Stomach (tissue), 9 donors: Measurements from ENCODE around the gene TBC1D4. TPM values are rescaled to one million over a fixed set of nuclear protein-coding genes. Genes with fewer than 3 reads are reported as not detected.
A peak's percentile ranks its signal among the peaks of the same experiment; 100 is the strongest.
"Not testable (repeated sequence)": the region's sequence is repeated elsewhere in the genome, so short reads cannot be mapped to it uniquely, and the experiment has no call there.

Source experiments
- DNase-seq, 2 donors: peaks; one replicate each; pipeline versions ENCODE4 v3.0.0 to v3.0.0-alpha.2; 2013 to 2019
- H3K27ac ChIP-seq, 5 donors: fragments of 200-600 bp in 4 of 5; sonication (generic) in 4 of 5; one replicate each; pipeline ENCODE4 v1.5.1; 2013 to 2019; ENCODE audit warnings: mild to moderate bottlenecking in 1 of 5, moderate library complexity in 1 of 5
- H3K27me3 ChIP-seq, 3 donors: fragments of 200-600 bp; sonication (generic); one replicate each; pipeline ENCODE4 v1.5.1; 2017 to 2019; ENCODE audit warnings: mixed run types in 1 of 3
- H3K36me3 ChIP-seq, 4 donors: fragments of 200-600 bp; sonication (generic); 1 replicate in 3 of 4; 2 replicates in 1 of 4; pipeline ENCODE4 v1.5.1; 2016 to 2019
- H3K4me1 ChIP-seq, 4 donors: fragments of 200-600 bp; sonication (generic); one replicate each; pipeline ENCODE4 v1.5.1; 2016 to 2019
- H3K4me3 ChIP-seq, 4 donors: fragments of 200-600 bp; sonication (generic) in 3 of 4; one replicate each; pipeline ENCODE4 v1.5.1; 2016 to 2019; ENCODE audit warnings: mild to moderate bottlenecking in 1 of 4
- H3K9me3 ChIP-seq, 4 donors: fragments of 200-600 bp; sonication (generic); one replicate each; pipeline ENCODE4 v1.5.1; 2016 to 2019
- CTCF ChIP-seq, 7 experiments: fragments of 450-650 bp in 4 of 7; fragments of 200-600 bp in 3 of 7; sonication (generic) in 3 of 7; IDR thresholded peaks; one replicate each; pipeline ENCODE4 v1.5.1; 2016 to 2019; ENCODE audit warnings: antibody characterized with exemption in 7 of 7, control low read depth in 2 of 7, mild to moderate bottlenecking in 1 of 7
- EP300 ChIP-seq: sonication (generic); formaldehyde crosslinking; IDR thresholded peaks from one replicate; pipeline ENCODE4 v1.6.1; 2017; ENCODE audit warnings: antibody characterized with exemption
- POLR2A ChIP-seq, 4 donors: fragments of 450-650 bp; IDR thresholded peaks; one replicate each; pipeline ENCODE4 v1.6.1; 2016; ENCODE audit warnings: antibody characterized with exemption in 4 of 4, control low read depth in 2 of 4, mild to moderate bottlenecking in 1 of 4, moderate library complexity in 1 of 4
- POLR2AphosphoS5 ChIP-seq, 3 donors: sonication (generic); formaldehyde crosslinking; IDR thresholded peaks; one replicate each; pipeline ENCODE4 v1.6.1; 2016; ENCODE audit warnings: antibody characterized with exemption in 3 of 3
- WGBS, 5 donors: extraction: QIAGEN DNeasy Blood & Tissue Kit in 3 of 5; methylation state at CpG; one replicate each; pipeline versions ENCODE4 v1.1.5 to v1.1.7; 2013 to 2018; 5-methylcytosine and 5-hydroxymethylcytosine counted together
- intact Hi-C: fragments of 100-400 bp; cut with DNase I; formaldehyde crosslinking; loops from one replicate; pipeline ENCODE4 v1.15.1; 2023; ENCODE audit warnings: low total_unique reads
- polyA plus RNA-seq, 3 donors: library from polyadenylated mRNA; stranded (reverse); fragments of 200-250 nt; gene quantifications; one replicate each; pipeline ENCODE4 v1.2.3, GENCODE V29; 2013
- total RNA-seq, 5 donors: library from RNA; depleted of rRNA; stranded (reverse); fragments of >200 nt; gene quantifications; one replicate each; pipeline versions ENCODE4 v1.1.0 to v1.2.3, GENCODE V29; 2014 to 2016
- donor health status: healthy with polysubstance abuse.
- donor health status: Bipolar disorder and iron deficiency.
- donor health status: healthy.

The TBC1D4 gene
- total and polyA plus RNA-seq, 8 donors = 4.9 to 47.8 (median 27.3) TPM

- Histone ChIP-seq H3K9me3 (no peaks in the 10 kb centered on the region), H3K27ac (no peak overlapping the region), H3K36me3 (peaks cover 0 to 24% (median 23%) of the 10 kb centered on the region in 4 donors), H3K4me1 (peaks cover 0 to 16% (median 0%) of the 10 kb centered on the region in 4 donors), H3K4me3 (no peak overlapping the region), H3K27me3 (no peaks in the 10 kb centered on the region)
- intact Hi-C loops = no loop called here
- 50 to 63% (median 52%) methylated on average over 6 of the region's 6 CpGs for WGBS, 5 donors
- TF ChIP-seq CTCF (IDR thresholded peaks at IDR 0.05) = no peak
- TF ChIP-seq EP300 = no peak
- TF ChIP-seq POLR2A (IDR thresholded peaks at IDR 0.05) = no peak
- no peak for TF ChIP-seq POLR2AphosphoS5 (IDR thresholded peaks at IDR 0.05)
- DNase-seq = no peak
Observed at GRCh38 chr13:75307370-75307949, 174.5 kb downstream of the TBC1D4 start.

- H3K27ac ChIP-seq, H3K27me3 ChIP-seq, H3K4me3 ChIP-seq, DNase-seq, intact Hi-C loops, H3K9me3 ChIP-seq: not testable (repeated sequence)
- peaks cover 0 to 21% (median 2%) of the 10 kb centered on the region in 4 donors for H3K4me1 ChIP-seq
- H3K36me3 ChIP-seq = peaks cover 0 to 21% (median 18%) of the 10 kb centered on the region in 4 donors
- WGBS, 5 donors = 94 to 100% (median 100%) methylated on average over 1 of the region's 1 CpG
Observed at GRCh38 chr13:75306967-75307366, 175.0 kb downstream of the TBC1D4 start.

GRCh38 chr13:75305059-75305458 is 176.9 kb downstream of the TBC1D4 start:
- H3K4me3 ChIP-seq = no peak overlapping the region
- H3K27me3 ChIP-seq = no peaks in the 10 kb centered on the region
- H3K36me3 ChIP-seq = peaks cover 0 to 10% (median 7%) of the 10 kb centered on the region in 4 donors
- H3K27ac ChIP-seq = peak overlapping the region in 1 of 5 donors; percentile 17
- peaks cover 0 to 26% (median 5%) of the 10 kb centered on the region in 4 donors for H3K4me1 ChIP-seq
- H3K9me3 ChIP-seq = no peaks in the 10 kb centered on the region
- TF ChIP-seq POLR2A (IDR thresholded peaks at IDR 0.05) (no peak), EP300 (no peak), POLR2AphosphoS5 (IDR thresholded peaks at IDR 0.05) (no peak), CTCF (IDR thresholded peaks at IDR 0.05) (no peak)
- peak in 1 of 2 donors; percentile 42 for DNase-seq
- WGBS, 5 donors = 46 to 62% (median 51%) methylated on average over 2 of the region's 2 CpGs
- intact Hi-C loops = no loop called here

- intact Hi-C loops = no loop called here
- no peak for DNase-seq
- WGBS, 5 donors = 85 to 94% (median 86%) methylated on average over 4 of the region's 4 CpGs
- no peaks in the 10 kb centered on the region for H3K9me3 ChIP-seq
- peaks cover 0 to 13% (median 8%) of the 10 kb centered on the region in 4 donors for H3K36me3 ChIP-seq
- H3K27me3 ChIP-seq = no peaks in the 10 kb centered on the region
- H3K4me3 ChIP-seq = no peak overlapping the region
- TF ChIP-seq POLR2A (IDR thresholded peaks at IDR 0.05) (no peak), CTCF (IDR thresholded peaks at IDR 0.05) (no peak), EP300 (no peak), POLR2AphosphoS5 (IDR thresholded peaks at IDR 0.05) (no peak)
- no peak overlapping the region for H3K27ac ChIP-seq
- H3K4me1 ChIP-seq = peaks cover 0 to 23% (median 5%) of the 10 kb centered on the region in 4 donors
Observed at GRCh38 chr13:75303263-75303662, 178.7 kb downstream of the TBC1D4 start.

- Histone ChIP-seq H3K4me3 (no peak overlapping the region), H3K4me1 (peaks cover 0 to 12% (median 5%) of the 10 kb centered on the region in 4 donors), H3K27ac (no peak overlapping the region), H3K9me3 (no peaks in the 10 kb centered on the region), H3K27me3 (no peaks in the 10 kb centered on the region), H3K36me3 (peaks cover 0 to 18% (median 9%) of the 10 kb centered on the region in 4 donors)
- intact Hi-C loops = no loop called here
- 40 to 56% (median 43%) methylated on average over 10 of the region's 10 CpGs for WGBS, 5 donors
- no peak for TF ChIP-seq EP300
- no peak for TF ChIP-seq POLR2AphosphoS5 (IDR thresholded peaks at IDR 0.05)
- TF ChIP-seq CTCF (IDR thresholded peaks at IDR 0.05) = no peak
- no peak for TF ChIP-seq POLR2A (IDR thresholded peaks at IDR 0.05)
- peak in 1 of 2 donors; percentile 46 for DNase-seq
Observed at GRCh38 chr13:75302071-75302698, 179.8 kb downstream of the TBC1D4 start.
